ENCODE data around the gene CIAO3.

CIAO3 gene

DNA sequence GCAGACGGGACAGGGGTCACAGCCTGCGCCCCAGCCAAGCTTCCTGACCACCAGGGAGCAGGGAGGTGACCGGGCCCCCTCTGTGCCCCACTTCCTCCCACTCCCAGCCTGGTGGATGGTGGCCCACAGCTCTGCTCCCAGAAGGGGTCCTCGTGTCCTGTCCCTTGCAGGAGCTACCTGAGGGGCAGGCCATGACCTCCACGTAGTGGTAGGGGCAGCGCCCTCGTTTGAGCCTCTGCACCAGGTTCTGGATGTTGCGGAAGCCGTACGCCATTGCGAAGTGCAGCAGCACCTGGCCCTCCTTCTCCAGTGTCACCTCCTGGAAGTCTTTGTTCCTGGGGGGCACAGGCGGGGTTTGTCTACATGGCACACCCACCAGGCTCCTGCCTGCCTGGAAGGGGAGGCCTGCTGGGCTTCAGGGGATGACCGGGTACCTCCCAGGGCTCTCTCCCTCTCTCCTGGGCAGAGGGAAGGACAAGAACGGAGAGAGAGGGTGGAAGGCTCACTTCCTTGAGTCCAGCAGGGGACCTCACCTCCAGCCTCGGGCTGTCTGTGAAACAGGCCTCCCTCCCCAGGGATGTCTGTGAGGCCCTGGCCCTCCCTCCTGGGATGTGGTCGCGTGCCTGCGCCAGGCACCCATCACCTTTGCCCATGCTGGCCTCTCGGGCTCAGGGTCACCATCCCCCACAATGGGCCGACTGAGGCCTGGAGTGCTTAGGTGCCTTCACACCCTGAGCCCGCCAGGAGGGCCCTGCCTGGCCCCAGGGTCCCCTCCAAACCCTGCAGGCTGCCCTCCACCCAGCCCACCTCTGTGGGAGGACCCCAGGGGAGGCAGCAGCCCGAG, 9.9 kb downstream of the CIAO3 start:
- H3K9me3 ChIP-seq (ENCODE audit: insufficient read depth, low read depth, low read length): peaks cover 1% of the 10 kb centered on the region
- no peak overlapping the region for H4K91ac ChIP-seq (ENCODE audit: low read depth, low read length)
- H3K4me2 ChIP-seq (ENCODE audit: low read length): no peak overlapping the region

DNA sequence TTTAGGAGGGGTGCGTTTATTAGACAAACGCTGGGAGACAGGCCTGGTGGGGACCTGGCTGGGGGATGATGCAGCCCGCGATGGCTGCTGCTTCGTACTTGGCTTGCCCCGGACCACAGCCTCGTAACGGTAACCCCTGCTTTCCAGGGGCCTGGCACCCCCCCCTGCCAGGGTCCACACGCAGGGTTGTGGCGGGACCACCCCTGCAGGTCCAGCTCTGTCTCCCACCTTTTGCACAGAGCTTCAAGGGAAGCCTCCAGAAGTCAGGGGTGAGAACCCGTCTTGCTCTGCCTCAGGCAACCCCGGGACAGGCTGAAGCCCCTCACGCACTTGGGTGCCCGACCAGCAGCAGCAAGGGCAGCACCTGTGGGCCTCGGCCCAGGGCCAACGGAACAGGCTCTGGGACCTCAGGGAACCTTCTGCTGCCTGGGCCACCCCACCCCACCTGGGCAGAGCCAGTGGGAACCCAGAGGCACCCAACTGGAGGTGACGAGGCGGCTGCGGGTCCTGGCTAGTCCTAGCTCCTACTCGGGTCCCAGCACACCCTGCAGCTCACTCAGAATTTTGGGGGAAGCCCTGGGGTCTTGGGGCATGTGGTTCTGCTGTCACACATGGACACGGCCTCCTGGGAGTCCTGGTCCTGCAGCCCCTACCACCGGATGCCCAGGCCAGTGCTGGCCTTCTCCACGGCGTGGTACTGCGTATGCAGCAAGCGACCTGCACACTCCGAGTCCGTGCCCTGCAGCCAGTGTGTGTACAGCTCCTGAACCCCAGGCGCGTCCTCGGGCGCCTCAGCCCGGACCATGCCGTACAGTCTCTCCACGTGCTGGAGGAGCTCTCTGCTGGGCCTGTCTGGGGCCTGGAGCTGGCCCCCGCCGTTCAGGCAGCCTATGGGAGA, 10.8 kb downstream of the CIAO3 start:
- Histone ChIP-seq H4K91ac (ENCODE audit: low read depth, low read length) (no peak overlapping the region), H2AFZ (ENCODE audit: insufficient read depth, low read length, poor library complexity) (no peak overlapping the region), H3K14ac (ENCODE audit: low read length) (no peak overlapping the region), H3K9me3 (ENCODE audit: insufficient read depth, low read depth, low read length) (peaks cover 1% of the 10 kb centered on the region), H3K27ac (ENCODE audit: low read depth, low read length) (no peak overlapping the region), H2BK12ac (ENCODE audit: low read length) (no peak overlapping the region), H4K8ac (ENCODE audit: low read depth, low read length) (no peak overlapping the region), H2BK5ac (ENCODE audit: low read depth, low read length, poor library complexity) (no peak overlapping the region), H3K18ac (ENCODE audit: low read length) (no peak overlapping the region), H2AK5ac (ENCODE audit: low read length) (no peak overlapping the region), H3K4me3 (ENCODE audit: low read depth, low read length) (no peak overlapping the region), H3K4ac (ENCODE audit: low read depth, low read length) (no peak overlapping the region), H3K27me3 (ENCODE audit: insufficient read depth, low read length) (peaks cover 7% of the 10 kb centered on the region), H3K79me1 (ENCODE audit: low read length) (peaks cover 3% of the 10 kb centered on the region), H3K79me2 (ENCODE audit: control insufficient read depth, insufficient read depth, low read length, poor library complexity) (no peaks in the 10 kb centered on the region), H2BK120ac (ENCODE audit: insufficient read depth, low read length, poor library complexity) (no peak overlapping the region), H3K9ac (ENCODE audit: low read length) (no peak overlapping the region), H3K23ac (ENCODE audit: low read length) (no peak overlapping the region), H3K4me2 (ENCODE audit: low read length) (no peak overlapping the region), H4K12ac (ENCODE audit: low read depth, low read length) (no peak overlapping the region), H3K36me3 (ENCODE audit: control insufficient read depth in 1 of 2, insufficient read depth in 2 of 2, low read length in 2 of 2) (peaks cover 28 to 37% of the 10 kb centered on the region in 2 experiments), H3K4me1 (ENCODE audit: control insufficient read depth in 1 of 2, insufficient read depth in 2 of 2, low read length in 2 of 2) (peaks cover 10 to 13% of the 10 kb centered on the region in 2 experiments)
- WGBS (ENCODE audit: extremely low coverage, insufficient coverage, insufficient read length): no CpG with 5 or more reads among the region's 37 CpGs
- DNase-seq: no peak

More for the DNA sequence above, 9.9 kb downstream of the CIAO3 start:
- Histone ChIP-seq H3K18ac (ENCODE audit: low read length) (no peak overlapping the region), H3K4me1 (ENCODE audit: control insufficient read depth in 1 of 2, insufficient read depth in 2 of 2, low read length in 2 of 2) (peaks cover 10 to 13% of the 10 kb centered on the region in 2 experiments), H3K79me2 (ENCODE audit: control insufficient read depth, insufficient read depth, low read length, poor library complexity) (no peaks in the 10 kb centered on the region), H3K27ac (ENCODE audit: low read depth, low read length) (no peak overlapping the region), H2AFZ (ENCODE audit: insufficient read depth, low read length, poor library complexity) (no peak overlapping the region), H3K79me1 (ENCODE audit: low read length) (peaks cover 3% of the 10 kb centered on the region), H3K14ac (ENCODE audit: low read length) (no peak overlapping the region), H3K9ac (ENCODE audit: low read length) (no peak overlapping the region), H4K8ac (ENCODE audit: low read depth, low read length) (no peak overlapping the region), H2BK5ac (ENCODE audit: low read depth, low read length, poor library complexity) (no peak overlapping the region), H4K12ac (ENCODE audit: low read depth, low read length) (no peak overlapping the region), H3K27me3 (ENCODE audit: insufficient read depth, low read length) (peaks cover 7% of the 10 kb centered on the region), H2BK120ac (ENCODE audit: insufficient read depth, low read length, poor library complexity) (no peak overlapping the region), H2BK12ac (ENCODE audit: low read length) (no peak overlapping the region), H3K4me3 (ENCODE audit: low read depth, low read length) (no peak overlapping the region), H3K23ac (ENCODE audit: low read length) (no peak overlapping the region), H3K4ac (ENCODE audit: low read depth, low read length) (no peak overlapping the region), H3K36me3 (ENCODE audit: control insufficient read depth in 1 of 2, insufficient read depth in 2 of 2, low read length in 2 of 2) (peaks cover 35 to 45% of the 10 kb centered on the region in 2 experiments), H2AK5ac (ENCODE audit: low read length) (no peak overlapping the region)
- no CpG with 5 or more reads among the region's 22 CpGs for WGBS (ENCODE audit: extremely low coverage, insufficient coverage, insufficient read length)
- no peak for DNase-seq

DNA sequence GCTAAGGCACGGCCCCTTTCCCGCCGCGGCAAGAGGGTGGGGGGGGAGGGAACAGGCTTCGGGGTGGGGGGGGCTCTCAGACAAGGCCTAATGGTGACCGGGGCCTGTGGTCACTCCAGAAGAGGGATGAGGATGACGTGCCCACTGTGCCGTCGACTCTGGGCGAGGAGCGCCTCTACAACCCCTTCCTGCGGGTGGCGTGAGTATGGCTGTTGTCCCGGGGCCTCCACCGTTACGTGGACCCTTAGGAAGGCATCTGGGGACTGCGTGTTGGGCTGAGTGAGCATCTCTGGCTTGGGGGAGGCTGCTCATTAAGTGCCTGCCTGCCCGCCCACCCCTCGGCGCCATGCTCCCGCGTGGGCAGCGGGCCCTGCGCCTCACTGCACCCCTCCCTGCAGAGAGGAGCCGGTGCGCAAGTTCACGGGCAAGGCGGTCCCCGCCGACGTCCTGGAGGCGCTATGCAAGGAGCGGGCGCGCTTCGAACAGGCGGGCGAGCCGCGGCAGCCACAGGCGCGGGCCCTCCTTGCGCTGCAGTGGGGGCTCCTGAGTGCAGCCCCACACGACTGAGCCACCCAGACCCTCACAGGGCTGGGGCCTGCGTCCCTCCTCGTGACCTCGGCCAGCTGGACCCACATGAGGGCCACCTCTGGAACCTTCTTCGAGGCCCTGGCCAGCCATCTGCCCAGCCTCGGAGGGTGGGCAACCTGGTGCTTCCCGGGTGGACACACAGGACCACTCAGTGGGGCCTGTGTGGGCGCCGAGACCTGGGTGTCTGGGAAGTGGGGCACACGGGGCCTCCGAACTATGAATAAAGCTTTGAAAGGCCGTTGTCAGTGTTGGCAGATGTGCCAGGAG, 11.7 kb downstream of the CIAO3 start:
- no CpG with 5 or more reads among the region's 55 CpGs for WGBS (ENCODE audit: extremely low coverage, insufficient coverage, insufficient read length)
- no peak overlapping the region for H2AK5ac ChIP-seq (ENCODE audit: low read length)
- no peak overlapping the region for H4K12ac ChIP-seq (ENCODE audit: low read depth, low read length)
- peaks cover 7% of the 10 kb centered on the region for H3K27me3 ChIP-seq (ENCODE audit: insufficient read depth, low read length)
- no peak overlapping the region for H2BK5ac ChIP-seq (ENCODE audit: low read depth, low read length, poor library complexity)
- no peak overlapping the region for H3K27ac ChIP-seq (ENCODE audit: low read depth, low read length)
- H2BK12ac ChIP-seq (ENCODE audit: low read length): no peak overlapping the region
- no peak overlapping the region for H4K8ac ChIP-seq (ENCODE audit: low read depth, low read length)
- no peak overlapping the region for H3K23ac ChIP-seq (ENCODE audit: low read length)
- no peak for DNase-seq
- no peak overlapping the region for H2AFZ ChIP-seq (ENCODE audit: insufficient read depth, low read length, poor library complexity)
- H3K79me1 ChIP-seq (ENCODE audit: low read length): peaks cover 3% of the 10 kb centered on the region
- no peak overlapping the region for H4K91ac ChIP-seq (ENCODE audit: low read depth, low read length)
- no peak overlapping the region for H3K4ac ChIP-seq (ENCODE audit: low read depth, low read length)
- no peaks in the 10 kb centered on the region for H3K79me2 ChIP-seq (ENCODE audit: control insufficient read depth, insufficient read depth, low read length, poor library complexity)
- peak overlapping the region; percentile 68 for H3K4me2 ChIP-seq (ENCODE audit: low read length)
- H3K36me3 ChIP-seq (ENCODE audit: control insufficient read depth in 1 of 2, insufficient read depth in 2 of 2, low read length in 2 of 2): peaks cover 19 to 28% of the 10 kb centered on the region in 2 experiments
- H3K4me3 ChIP-seq (ENCODE audit: low read depth, low read length): no peak overlapping the region
- H3K9me3 ChIP-seq (ENCODE audit: insufficient read depth, low read depth, low read length): peaks cover 1% of the 10 kb centered on the region
- peaks cover 10 to 13% of the 10 kb centered on the region in 2 experiments for H3K4me1 ChIP-seq (ENCODE audit: control insufficient read depth in 1 of 2, insufficient read depth in 2 of 2, low read length in 2 of 2)
- no peak overlapping the region for H3K18ac ChIP-seq (ENCODE audit: low read length)
- H2BK120ac ChIP-seq (ENCODE audit: insufficient read depth, low read length, poor library complexity): no peak overlapping the region
- H3K14ac ChIP-seq (ENCODE audit: low read length): no peak overlapping the region
- H3K9ac ChIP-seq (ENCODE audit: low read length): no peak overlapping the region

Measured in trophoblast cell (in vitro differentiated cells and primary cell).